ENCODE measurements around the gene LRRC4B.

The LRRC4B gene

DNA sequence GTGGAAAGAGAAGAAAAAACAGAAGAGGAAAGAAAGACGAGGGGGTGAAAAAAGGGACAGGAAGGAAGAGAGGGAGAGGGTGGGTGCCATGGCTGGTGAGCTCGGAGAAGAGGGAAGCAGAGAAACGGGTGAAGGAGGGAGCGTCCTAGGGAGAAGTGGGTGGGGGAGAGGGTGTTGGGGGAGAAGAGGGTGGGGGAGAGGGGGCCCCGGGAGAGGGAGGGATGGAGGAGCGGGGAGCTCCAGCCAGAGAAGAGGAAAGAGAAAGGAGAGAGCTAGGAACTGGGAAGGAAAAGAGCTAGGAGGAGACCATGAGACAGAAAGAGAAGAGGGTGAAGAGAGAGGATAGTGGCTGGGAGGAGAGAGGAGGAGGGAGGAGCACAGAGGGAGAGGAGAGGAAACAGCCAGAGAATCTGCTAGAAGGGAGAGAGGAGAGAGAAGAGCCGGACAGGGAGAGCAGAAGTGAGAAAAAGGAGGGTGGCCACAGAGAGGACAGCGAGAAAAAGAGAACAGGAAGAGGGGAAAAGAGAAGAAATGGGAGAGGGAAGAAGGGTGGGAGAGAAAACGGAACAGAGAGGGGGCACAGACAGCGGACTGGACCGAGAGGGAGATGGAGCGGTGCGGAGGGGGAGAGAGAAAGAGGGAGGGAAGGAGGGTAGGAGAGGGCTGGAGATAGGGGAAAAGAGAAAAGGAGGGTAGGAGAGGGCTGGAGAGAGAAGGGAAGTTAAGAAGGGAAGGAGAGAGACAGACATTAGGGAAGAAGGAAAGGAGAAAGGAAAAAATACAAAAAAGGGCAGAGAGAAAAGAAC, 79.6 kb downstream of the LRRC4B start:
- Mint-ChIP-seq H3K9me3 (no peaks in the 10 kb centered on the region), H3K27ac (no peak overlapping the region), H3K4me1 (ENCODE audit: low read depth) (peaks cover 23% of the 10 kb centered on the region), H3K36me3 (ENCODE audit: low read depth) (peaks cover 26% of the 10 kb centered on the region), H3K27me3 (no peaks in the 10 kb centered on the region), H3K4me3 (no peak overlapping the region)
- DNase-seq = no peak

DNA sequence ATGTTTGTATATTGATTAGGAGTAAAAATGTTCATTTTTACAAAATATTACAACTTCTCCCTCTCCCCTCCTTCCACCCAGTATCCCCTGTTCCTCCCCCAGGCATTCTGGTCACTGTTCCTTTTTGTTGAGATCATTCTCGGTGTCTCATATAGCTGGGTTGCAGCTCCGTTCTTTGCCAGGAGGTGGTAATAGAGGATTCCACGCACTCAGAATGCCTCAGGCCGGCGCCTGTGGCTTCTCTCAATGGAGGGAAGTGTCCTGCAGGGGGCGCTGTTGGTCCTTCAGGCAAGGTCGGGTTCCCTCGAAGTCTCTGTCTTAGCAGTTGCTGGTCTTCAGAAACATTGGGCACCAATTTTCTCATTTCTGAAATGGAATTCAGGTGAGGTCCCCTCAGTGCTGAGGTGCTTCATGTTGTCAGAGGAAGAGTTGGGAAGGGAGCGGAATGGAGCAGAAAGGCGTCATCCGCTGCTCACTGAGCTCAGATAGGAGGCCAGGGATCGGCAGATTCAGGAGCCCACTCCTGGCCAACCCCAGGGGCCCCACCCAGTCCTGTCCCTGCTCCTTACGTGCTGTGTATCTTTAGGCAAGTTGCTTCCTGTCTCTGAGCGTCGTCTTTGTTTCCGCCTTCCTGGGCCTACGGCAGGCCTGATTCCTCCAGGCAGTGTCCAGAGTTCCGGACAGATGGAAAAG, 81.3 kb downstream of the LRRC4B start:
- DNase-seq = peak; percentile 73
- no peaks in the 10 kb centered on the region for H3K9me3 Mint-ChIP-seq
- H3K4me1 Mint-ChIP-seq (ENCODE audit: low read depth) = peaks cover 18% of the 10 kb centered on the region
- peaks cover 39% of the 10 kb centered on the region for H3K36me3 Mint-ChIP-seq (ENCODE audit: low read depth)
- no peak overlapping the region for H3K27ac Mint-ChIP-seq
- no peak overlapping the region for H3K4me3 Mint-ChIP-seq
- H3K27me3 Mint-ChIP-seq = no peaks in the 10 kb centered on the region

DNA sequence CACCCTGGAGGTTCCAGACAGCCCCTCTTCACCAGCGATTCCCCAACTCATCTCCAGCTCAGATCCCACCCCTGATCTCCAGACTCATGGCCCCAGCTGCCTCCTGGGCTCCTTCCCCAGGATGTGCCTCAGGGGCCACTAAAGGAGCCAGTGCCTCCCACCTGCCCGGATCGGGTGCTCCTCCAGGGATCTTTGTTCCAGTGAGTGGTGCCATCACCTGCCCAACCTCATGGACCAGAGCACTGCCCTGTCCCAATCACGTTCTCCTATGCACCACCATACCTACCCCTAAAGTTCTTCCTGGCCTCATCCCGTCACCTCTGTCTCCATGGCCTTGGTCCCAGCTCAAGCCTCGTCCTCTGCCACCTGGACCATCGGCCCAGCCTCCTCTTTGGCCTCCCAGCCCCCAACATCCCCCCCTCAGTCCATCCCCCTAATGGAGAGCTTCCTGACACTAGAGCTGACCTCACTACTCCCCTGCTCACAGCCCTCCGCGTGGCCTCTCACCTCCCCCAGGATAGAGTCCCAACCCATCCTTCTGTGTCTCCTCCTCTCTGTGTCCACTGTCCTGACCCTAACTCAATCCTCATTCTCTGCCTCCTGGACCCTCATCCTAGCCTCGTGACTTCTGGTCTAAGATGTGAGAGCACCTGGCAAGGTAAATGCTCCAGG, 82.8 kb downstream of the LRRC4B start:
- peaks cover 5% of the 10 kb centered on the region for H3K4me1 Mint-ChIP-seq (ENCODE audit: low read depth)
- peak overlapping the region; percentile 14 for H3K27ac Mint-ChIP-seq
- DNase-seq = no peak
- H3K9me3 Mint-ChIP-seq = no peaks in the 10 kb centered on the region
- no peaks in the 10 kb centered on the region for H3K27me3 Mint-ChIP-seq
- H3K36me3 Mint-ChIP-seq (ENCODE audit: low read depth) = peaks cover 50% of the 10 kb centered on the region
- no peak overlapping the region for H3K4me3 Mint-ChIP-seq

DNA sequence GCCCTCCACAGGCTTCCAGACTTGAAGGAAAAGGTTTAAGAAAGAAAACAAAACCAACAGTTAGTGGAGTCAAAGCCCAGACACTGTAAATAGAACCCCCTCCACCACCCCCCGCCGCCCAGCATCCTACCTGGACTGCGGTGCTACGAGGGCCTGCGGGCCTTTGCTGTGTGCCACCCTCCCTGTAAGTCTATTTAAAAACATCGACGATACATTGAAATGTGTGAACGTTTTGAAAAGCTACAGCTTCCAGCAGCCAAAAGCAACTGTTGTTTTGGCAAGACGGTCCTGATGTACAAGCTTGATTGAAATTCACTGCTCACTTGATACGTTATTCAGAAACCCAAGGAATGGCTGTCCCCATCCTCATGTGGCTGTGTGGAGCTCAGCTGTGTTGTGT, 85.3 kb downstream of the LRRC4B start:
- Mint-ChIP-seq H3K27ac (no peak overlapping the region), H3K4me1 (ENCODE audit: low read depth) (peaks cover 15% of the 10 kb centered on the region), H3K4me3 (no peak overlapping the region), H3K36me3 (ENCODE audit: low read depth) (peaks cover 69% of the 10 kb centered on the region), H3K27me3 (no peaks in the 10 kb centered on the region), H3K9me3 (no peaks in the 10 kb centered on the region)
- no peak for DNase-seq

DNA sequence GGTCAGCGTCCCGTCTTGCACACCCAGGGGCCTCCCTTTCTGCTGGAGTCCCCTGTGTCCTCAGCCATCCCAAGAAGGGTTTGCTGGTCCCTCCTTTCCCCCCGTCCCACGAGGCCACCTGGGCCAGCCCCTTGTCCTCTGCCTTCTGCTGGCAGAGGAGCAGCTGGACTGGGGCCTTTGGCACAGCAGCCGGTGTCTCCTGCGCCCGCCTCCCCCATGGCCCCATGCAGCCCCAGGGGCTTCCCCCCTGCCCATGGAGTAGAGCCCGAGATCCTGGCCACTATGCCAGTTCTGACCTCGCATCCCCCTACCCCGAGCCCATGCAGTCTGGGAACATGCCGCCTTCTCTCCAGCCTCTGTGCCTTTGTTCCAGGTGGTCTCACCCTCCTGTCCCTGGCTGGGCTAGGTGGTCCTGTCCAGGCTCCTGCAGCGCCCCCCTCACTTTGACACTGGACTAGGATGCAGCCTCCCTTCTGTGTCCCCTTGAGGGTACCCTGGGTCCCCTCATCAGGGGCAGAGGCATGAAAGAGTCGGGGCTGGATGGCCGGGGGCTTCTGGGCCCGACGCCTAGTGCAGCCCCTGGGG, 85.9 kb downstream of the LRRC4B start:
- Mint-ChIP-seq H3K4me3 (no peak overlapping the region), H3K9me3 (no peaks in the 10 kb centered on the region), H3K27ac (no peak overlapping the region), H3K27me3 (no peaks in the 10 kb centered on the region), H3K36me3 (ENCODE audit: low read depth) (peaks cover 74% of the 10 kb centered on the region), H3K4me1 (ENCODE audit: low read depth) (peaks cover 20% of the 10 kb centered on the region)
- DNase-seq = no peak

DNA sequence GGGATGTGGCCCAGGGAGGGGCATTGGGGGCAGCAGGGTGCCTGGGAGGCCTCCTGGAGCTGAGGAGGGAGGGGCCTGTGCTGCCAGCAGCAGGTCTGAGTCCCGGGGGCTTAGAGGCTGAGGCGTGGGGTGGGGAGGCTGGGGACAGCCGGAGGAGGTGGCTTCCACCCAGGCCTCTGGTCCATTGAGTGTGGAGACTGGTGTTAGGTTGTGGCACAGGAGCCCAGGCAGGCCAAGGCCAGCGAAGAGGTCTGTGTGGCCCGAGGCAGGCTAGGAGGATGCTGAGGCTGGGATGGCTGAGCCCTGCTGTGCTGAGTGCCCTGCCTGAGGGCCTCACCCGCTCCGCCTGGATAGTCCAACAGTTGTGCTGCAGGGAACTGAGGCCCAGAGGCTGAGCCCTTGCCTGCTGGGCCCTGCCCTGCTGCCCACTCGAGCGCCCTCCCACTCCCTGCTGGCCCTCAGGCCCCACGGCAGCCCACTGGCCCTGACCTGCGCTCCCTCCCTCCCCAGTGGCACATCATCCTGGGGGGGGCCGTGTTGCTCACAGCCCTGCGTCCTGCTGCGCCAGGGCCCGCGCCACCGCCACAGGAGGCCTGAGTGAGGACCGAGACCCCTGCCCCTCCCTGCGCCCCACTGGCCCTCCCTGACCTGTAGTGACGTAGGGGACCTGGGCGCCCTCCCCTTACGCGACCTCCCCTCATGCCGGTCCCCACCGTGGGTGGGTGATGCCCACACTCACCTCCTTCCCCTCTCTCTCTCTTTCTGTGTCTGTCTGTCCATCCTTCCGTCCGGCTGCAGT, 86.7 kb downstream of the LRRC4B start:
- Mint-ChIP-seq H3K27me3 (no peaks in the 10 kb centered on the region), H3K36me3 (ENCODE audit: low read depth) (peaks cover 74% of the 10 kb centered on the region), H3K4me3 (no peak overlapping the region), H3K27ac (no peak overlapping the region), H3K9me3 (no peaks in the 10 kb centered on the region), H3K4me1 (ENCODE audit: low read depth) (peaks cover 22% of the 10 kb centered on the region)
- no peak for DNase-seq

DNA sequence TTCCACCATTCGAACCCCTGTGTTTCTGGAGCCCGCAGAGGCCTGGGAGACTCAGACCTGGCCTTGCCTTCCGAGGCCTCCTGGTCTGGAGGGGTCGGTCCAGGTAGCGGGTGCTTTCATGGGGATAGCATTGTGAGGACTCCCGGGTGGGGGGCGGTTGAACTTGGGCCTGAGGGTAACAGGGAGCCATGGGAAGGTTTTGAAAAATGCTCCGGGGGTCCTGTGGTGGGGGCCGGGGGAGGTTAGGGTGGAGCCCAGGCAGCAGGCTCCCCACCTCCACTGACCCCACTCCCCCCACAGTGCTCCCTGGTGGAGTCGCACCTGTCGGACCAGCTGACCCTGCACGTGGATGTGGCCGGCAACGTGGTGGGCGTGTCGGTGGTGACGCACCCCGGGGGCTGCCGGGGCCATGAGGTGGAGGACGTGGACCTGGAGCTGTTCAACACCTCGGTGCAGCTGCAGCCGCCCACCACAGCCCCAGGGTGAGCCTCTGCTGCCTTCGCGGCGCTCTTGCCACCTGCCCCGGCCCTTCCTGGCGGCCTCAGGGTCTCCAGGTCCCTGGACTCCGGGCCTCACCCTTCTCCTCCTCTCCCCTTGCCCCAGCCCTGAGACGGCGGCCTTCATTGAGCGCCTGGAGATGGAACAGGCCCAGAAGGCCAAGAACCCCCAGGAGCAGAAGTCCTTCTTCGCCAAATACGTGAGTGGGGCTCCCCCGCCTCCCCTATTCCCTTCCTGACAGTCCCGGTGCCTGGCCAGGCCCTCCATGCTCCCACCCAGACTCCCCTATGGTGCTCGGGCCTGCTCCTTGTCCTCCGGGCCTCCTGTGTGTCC, 87.7 kb downstream of the LRRC4B start:
- Mint-ChIP-seq H3K27ac (peak overlapping the region; percentile 53), H3K36me3 (ENCODE audit: low read depth) (peaks cover 69% of the 10 kb centered on the region), H3K9me3 (no peaks in the 10 kb centered on the region), H3K27me3 (no peaks in the 10 kb centered on the region), H3K4me1 (ENCODE audit: low read depth) (peaks cover 23% of the 10 kb centered on the region), H3K4me3 (no peak overlapping the region)
- DNase-seq = no peak

DNA sequence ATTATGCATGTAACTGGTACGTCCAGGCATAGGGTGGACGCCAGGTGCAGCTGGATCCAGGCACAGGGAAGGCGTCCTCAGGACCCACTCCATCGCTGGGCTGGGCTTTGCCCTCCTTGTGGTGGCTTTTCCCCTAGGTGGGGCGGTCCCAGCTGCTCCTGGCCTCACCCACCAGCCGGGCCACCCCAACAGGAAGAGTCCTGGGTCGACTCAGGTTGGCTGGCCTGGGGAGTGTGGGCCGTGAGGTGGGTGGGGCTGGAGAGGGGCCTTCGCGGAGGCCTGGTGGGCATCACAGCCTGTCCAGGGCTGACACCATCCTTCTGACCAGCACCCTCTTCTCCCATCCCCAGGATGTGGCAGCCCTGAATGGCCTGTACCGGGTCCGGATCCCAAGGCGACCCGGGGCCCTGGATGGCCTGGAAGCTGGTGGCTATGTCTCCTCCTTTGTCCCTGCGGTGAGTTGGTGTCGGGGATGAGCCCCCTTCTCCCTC, 88.4 kb downstream of the LRRC4B start:
- no peak overlapping the region for H3K27ac Mint-ChIP-seq
- no peaks in the 10 kb centered on the region for H3K27me3 Mint-ChIP-seq
- DNase-seq = no peak
- no peaks in the 10 kb centered on the region for H3K9me3 Mint-ChIP-seq
- H3K4me1 Mint-ChIP-seq (ENCODE audit: low read depth) = peaks cover 23% of the 10 kb centered on the region
- peaks cover 62% of the 10 kb centered on the region for H3K36me3 Mint-ChIP-seq (ENCODE audit: low read depth)
- H3K4me3 Mint-ChIP-seq = no peak overlapping the region

DNA sequence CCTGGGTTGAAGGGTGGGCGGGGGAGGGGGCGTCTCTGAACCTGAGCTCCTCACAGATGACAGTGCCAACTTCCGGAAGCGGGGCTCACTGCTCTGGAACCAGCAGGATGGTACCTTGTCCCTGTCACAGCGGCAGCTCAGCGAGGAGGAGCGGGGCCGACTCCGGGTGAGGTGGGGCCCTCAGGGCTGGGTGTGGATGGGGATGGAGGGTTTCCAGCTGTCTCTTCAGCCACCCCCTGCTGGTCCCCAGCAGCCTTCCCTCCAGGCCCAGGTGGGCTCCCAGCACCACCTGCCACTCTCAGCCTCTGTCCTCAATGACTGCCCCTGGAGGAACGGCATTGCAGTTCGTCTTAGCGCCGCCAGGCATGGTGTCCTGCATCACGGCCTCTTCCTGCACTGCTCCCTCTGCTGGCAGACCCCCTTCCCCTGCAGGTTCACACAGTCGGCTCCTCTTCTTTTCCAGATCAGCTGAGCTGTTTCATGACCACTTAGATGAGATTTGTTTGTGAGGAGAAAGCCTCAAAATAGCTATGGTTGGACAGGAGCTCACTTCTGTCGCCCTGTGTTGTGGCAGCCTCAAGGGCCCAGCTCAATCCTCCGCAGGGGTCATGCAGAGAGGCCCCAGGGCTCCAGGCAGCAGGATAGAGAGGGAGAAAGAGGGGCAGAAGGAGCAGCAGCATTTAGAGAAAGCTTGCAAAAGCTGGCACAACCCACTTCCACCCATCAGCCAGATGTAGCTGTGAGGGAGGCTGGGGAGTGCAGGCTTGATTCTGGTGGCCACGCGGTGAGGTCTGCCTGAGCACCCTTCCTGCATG, 89.1 kb downstream of the LRRC4B start:
- Mint-ChIP-seq H3K27ac (peak overlapping the region; percentile 61), H3K4me1 (ENCODE audit: low read depth) (peaks cover 23% of the 10 kb centered on the region), H3K9me3 (no peaks in the 10 kb centered on the region), H3K4me3 (no peak overlapping the region), H3K27me3 (no peaks in the 10 kb centered on the region), H3K36me3 (ENCODE audit: low read depth) (peaks cover 56% of the 10 kb centered on the region)
- no peak for DNase-seq

DNA sequence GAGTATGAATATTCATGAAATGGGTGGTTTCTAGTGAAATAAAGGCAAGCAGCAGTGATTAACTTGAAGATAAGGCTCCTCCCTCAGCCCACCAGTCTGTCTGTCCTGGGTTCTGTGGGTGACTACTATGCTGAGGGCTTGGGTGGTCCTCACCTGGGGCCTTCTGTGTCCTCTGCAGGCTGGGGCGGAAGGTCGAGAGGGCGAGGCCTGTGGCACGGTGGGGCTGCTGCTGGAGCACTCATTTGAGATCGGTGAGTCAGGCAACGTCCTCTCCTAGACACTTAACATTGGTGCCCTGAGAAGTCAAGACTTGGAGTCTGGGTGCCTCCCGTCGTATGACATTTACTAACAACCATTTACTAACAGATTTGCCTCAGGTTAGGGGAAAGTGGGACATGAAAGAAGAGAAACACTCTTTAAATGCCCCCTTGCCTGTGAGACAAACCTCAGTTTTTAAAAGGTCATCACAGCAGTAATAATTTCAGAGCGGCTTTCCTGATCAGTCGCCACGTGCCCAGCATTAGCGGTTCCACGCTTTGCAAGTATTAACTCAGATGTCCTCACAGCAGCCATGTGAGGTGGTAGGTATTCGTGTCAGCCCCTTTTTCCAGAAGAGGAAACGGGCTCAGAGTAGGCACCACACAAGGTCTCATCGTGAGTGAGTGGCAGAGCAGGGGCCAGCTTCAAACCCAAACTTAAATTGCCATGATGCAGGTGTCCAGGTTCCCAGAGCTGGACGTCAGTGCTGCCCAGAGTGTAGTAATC, 90.3 kb downstream of the LRRC4B start:
- peaks cover 49% of the 10 kb centered on the region for H3K36me3 Mint-ChIP-seq (ENCODE audit: low read depth)
- H3K27me3 Mint-ChIP-seq = no peaks in the 10 kb centered on the region
- no peaks in the 10 kb centered on the region for H3K9me3 Mint-ChIP-seq
- DNase-seq = no peak
- H3K27ac Mint-ChIP-seq = peak overlapping the region; percentile 96
- H3K4me3 Mint-ChIP-seq = peak overlapping the region; percentile 98
- peaks cover 23% of the 10 kb centered on the region for H3K4me1 Mint-ChIP-seq (ENCODE audit: low read depth)

DNA sequence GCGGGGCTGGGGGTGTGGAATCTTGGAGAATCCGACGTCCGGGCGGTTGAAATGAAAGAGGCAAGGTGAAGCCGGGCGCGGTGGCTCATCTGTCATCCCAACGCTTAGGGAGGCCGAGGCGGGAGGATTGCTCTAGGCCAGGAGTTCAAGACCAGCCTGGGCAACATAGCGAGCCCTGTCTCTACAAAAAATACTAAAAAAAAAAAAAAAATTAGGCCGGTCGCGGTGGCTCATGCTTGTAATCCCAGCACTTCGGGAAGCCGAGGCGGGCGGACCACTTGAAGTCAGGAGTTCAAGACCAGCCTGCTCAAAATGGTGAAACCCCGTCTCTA, 91.4 kb downstream of the LRRC4B start:
- no peaks in the 10 kb centered on the region for H3K27me3 Mint-ChIP-seq
- H3K9me3 Mint-ChIP-seq = no peaks in the 10 kb centered on the region
- no peak for DNase-seq
- H3K4me1 Mint-ChIP-seq (ENCODE audit: low read depth) = peaks cover 23% of the 10 kb centered on the region
- peak overlapping the region; percentile 98 for H3K4me3 Mint-ChIP-seq
- H3K36me3 Mint-ChIP-seq (ENCODE audit: low read depth) = peaks cover 41% of the 10 kb centered on the region
- peak overlapping the region; percentile 96 for H3K27ac Mint-ChIP-seq

DNA sequence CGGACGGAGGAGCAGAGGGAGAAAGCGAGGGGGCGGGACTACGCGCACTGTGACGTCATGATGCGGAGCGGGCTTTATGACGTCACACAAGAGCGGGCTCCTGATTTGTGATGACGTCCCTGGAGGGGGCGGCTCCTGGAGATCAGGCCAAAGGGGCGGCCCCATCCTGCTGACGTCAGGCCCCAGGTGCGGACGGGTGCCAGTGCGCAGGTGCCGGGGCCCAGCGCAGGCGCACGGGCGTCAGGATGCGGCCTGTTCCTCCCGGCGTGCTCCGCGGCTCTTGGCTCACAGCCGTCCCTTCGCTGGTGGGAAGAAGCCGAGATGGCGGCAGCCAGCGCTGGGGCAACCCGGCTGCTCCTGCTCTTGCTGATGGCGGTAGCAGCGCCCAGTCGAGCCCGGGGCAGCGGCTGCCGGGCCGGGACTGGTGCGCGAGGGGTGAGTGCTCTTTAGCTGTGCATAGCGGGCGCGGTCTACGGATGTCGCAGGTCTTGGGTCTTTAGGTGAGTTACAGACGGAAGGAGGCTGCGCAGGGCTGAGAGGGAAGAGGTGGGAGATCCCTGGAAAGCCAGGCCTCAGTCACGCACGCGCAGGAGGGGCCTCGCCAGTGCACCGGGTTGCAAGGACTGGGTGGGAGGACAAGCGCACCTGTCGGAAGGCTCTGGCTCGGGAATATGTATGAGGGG, 91.9 kb downstream of the LRRC4B start, which contains the start of the genes EMC10 and GARIN5A:
Gene EMC10 (plus strand): TSS at position 284 of the 683 bp plus-strand sequence. CDS start 38 bp downstream, at position 322.
Gene GARIN5A (minus strand): TSS at position 625 of the 683 bp plus-strand sequence. CDS start 460 bp downstream, at position 165.
- Mint-ChIP-seq H3K9me3 (no peaks in the 10 kb centered on the region), H3K36me3 (ENCODE audit: low read depth) (peaks cover 39% of the 10 kb centered on the region), H3K27me3 (no peaks in the 10 kb centered on the region), H3K4me1 (ENCODE audit: low read depth) (peaks cover 23% of the 10 kb centered on the region), H3K27ac (peak within 1 kb of the TSS; percentile 96), H3K4me3 (peak within 1 kb of the TSS; percentile 98)
- peak; percentile 96 for DNase-seq

All from activated T-cell treated with anti-CD3 and anti-CD28 coated beads, Interleukin-2, amount 50 U/mL, for 24 hours (primary cell).